ENCODE measurements around the gene CDH18. TPM values are rescaled to one million over a fixed set of nuclear protein-coding genes. Genes with fewer than 3 reads are reported as not detected.

The CDH18 gene
- total RNA-seq, 1 donor: 16.6 TPM

DNA sequence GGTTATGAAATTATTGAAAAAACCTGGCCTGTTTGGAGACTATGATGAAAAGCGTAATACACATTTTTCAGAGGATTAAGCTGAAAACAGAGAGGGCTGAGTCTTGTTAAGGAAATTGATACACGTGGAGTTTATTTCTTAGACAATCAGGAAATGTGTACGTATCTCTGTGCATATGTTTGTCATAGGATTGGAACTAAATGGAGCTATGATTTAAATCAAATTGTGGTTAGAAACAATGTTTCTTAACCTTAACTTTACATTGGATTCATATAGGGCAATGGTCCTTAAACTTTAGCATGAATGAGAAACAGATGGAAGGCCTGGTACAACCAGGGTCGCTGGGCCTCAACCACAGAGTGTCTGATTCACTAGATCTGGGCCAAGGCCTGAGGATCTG lies 451.6 kb downstream of the CDH18 start:
- no peak for DNase-seq (ENCODE audit: low read depth)
- H3K4me3 ChIP-seq (ENCODE audit: low read depth, low read length): no peak overlapping the region
- TF ChIP-seq, protein P1, sequence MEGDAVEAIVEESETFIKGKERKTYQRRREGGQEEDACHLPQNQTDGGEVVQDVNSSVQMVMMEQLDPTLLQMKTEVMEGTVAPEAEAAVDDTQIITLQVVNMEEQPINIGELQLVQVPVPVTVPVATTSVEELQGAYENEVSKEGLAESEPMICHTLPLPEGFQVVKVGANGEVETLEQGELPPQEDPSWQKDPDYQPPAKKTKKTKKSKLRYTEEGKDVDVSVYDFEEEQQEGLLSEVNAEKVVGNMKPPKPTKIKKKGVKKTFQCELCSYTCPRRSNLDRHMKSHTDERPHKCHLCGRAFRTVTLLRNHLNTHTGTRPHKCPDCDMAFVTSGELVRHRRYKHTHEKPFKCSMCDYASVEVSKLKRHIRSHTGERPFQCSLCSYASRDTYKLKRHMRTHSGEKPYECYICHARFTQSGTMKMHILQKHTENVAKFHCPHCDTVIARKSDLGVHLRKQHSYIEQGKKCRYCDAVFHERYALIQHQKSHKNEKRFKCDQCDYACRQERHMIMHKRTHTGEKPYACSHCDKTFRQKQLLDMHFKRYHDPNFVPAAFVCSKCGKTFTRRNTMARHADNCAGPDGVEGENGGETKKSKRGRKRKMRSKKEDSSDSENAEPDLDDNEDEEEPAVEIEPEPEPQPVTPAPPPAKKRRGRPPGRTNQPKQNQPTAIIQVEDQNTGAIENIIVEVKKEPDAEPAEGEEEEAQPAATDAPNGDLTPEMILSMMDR (IDR thresholded peaks at IDR 0.05; ENCODE audit: insufficient read depth, low read length): no peak

DNA sequence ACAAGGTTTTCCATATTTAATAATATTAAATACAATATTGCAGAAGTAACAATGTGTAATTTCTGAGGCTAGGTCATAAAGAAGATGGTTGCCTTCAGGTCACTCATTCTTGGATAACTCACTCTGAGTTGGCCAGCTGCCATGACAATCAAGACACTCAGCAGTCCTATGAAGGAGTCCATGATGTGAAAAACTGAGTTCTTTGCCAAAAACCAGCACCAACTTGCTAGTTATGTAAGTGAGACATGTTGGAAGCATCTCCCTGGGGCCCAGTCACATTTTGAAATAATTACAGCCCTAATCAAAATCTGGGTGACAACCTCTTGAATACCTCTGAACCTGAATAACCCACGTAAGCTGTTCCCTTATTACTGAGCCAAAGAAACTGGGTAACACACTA lies 453.2 kb downstream of the CDH18 start:
- TF ChIP-seq, protein P1 (IDR thresholded peaks at IDR 0.05; ENCODE audit: insufficient read depth, low read length): no peak
- no peak for DNase-seq (ENCODE audit: low read depth)
- H3K4me3 ChIP-seq (ENCODE audit: low read depth, low read length): no peak overlapping the region

DNA sequence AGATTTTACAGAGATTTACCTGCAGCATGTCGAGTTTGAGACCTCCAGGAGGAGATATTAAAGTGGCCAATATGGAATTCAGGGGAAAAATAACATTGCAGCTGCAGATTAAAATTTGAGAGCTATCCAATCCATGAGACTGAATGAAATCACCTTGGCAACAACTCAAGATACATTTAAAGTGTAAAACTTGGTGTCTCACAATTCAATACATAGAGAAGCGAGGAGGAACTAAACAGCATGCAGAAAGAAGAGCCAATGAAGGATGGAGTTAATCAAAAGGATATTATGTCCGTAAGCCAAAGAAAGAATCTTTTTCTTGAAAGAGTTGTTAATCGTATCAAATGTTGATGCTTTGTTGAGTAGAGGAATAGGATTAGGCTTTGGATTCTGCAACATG lies 455.1 kb downstream of the CDH18 start:
- no peak for DNase-seq (ENCODE audit: low read depth)
- no peak overlapping the region for H3K4me3 ChIP-seq (ENCODE audit: low read depth, low read length)
- TF ChIP-seq, protein P1 (IDR thresholded peaks at IDR 0.05; ENCODE audit: insufficient read depth, low read length): no peak

DNA sequence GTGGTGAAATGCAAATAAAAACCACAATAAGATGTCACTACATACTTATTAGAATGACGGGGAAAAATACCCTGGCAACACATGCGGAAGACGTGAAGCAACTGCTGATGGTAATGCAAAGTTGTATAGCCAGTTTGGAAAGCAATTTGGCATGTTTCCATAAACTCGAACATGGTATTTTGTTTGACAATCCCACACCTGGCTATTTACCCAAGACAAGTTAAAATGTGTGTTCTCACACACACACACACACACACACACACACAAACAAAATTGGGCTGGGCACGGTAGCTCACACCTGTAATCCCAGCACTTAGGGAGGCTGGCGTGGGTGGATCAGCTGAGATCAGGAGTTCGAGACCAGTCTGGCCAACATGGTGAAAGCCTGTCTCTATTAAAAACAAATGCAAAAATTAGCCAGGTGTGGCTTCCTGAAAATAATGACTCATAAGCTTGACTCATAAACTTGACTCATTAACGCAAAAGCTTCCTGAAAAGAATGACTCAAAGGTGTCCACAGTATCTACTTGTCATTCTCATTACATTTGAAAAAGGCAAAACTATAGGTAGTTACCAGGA lies 456.5 kb downstream of the CDH18 start:
- DNase-seq (ENCODE audit: low read depth): peak; percentile 4
- TF ChIP-seq, protein P1 (IDR thresholded peaks at IDR 0.05; ENCODE audit: insufficient read depth, low read length): no peak
- no peak overlapping the region for H3K4me3 ChIP-seq (ENCODE audit: low read depth, low read length)

DNA sequence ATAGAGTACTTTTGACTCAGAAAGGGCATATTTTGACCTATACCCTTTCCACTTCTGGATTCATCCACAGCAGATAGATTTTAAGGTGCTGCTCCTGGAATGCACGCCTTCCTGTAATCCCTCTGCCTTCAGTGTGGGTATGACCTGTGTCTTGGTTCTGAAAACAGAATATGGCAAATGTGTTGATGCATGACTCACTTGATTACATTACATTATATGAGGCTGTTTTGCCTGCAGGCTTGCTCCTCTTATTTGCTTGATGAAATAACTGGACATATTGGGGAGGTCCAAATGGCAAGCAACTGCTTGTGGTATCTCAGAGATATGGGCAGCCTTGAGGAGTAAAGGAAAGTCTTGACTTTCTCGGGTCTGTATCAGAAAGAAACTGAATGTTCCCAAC lies 468.6 kb downstream of the CDH18 start:
- no peak overlapping the region for H3K4me3 ChIP-seq (ENCODE audit: low read depth, low read length)
- no peak for DNase-seq (ENCODE audit: low read depth)
- TF ChIP-seq, protein P1 (IDR thresholded peaks at IDR 0.05; ENCODE audit: insufficient read depth, low read length): no peak

DNA sequence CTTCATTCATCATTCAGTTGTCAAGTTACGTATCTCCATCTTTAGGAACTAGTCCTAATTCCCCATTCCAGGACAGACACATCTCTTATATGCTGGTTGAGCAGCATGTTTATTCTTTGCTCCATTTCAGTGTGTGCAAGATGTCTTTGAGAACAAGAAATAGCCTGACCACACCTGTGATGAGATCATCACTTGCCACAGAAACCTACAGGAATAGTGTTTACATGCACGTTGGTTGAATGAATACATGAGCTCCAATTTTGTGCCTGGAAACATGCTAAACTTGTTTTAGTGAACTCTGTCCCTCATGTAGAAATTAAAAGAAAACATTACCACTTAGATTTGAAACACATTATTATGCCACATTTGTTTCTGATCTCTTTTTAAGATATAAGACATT lies 489.1 kb downstream of the CDH18 start:
- TF ChIP-seq, protein P1 (IDR thresholded peaks at IDR 0.05; ENCODE audit: insufficient read depth, low read length): no peak
- no peak overlapping the region for H3K4me3 ChIP-seq (ENCODE audit: low read depth, low read length)
- no peak for DNase-seq (ENCODE audit: low read depth)

DNA sequence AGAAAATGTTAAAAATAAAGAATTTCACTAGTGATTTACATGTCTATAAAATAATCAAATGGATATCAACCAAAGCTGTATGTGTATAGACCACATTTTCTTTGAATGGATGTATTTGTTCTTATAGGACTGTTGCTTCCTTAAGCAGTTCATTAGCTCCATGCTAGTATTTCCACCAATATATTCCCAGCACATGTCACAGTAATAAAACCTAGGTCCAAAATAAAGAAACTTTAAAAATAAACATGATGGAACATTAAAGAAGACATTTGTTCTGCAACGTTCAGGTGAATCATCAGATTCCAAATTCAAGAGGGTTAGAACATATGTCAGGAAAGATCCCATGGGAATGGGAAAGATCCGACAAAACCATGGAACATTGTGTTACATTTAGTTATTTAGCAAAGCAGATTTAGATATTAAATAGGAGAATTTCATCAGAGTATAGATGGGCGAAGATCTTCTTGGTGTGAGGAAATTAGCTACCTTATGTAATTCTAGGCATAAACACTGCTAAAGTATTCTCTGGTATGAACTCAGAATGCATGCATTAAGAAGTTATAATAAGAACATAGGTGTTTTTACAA lies 490.7 kb downstream of the CDH18 start:
- no peak overlapping the region for H3K4me3 ChIP-seq (ENCODE audit: low read depth, low read length)
- no peak for DNase-seq (ENCODE audit: low read depth)
- TF ChIP-seq, protein P1 (IDR thresholded peaks at IDR 0.05; ENCODE audit: insufficient read depth, low read length): no peak

Data from fibroblast of the aortic adventitia (primary cell).